ENCODE results near the gene CH25H.

DNA sequence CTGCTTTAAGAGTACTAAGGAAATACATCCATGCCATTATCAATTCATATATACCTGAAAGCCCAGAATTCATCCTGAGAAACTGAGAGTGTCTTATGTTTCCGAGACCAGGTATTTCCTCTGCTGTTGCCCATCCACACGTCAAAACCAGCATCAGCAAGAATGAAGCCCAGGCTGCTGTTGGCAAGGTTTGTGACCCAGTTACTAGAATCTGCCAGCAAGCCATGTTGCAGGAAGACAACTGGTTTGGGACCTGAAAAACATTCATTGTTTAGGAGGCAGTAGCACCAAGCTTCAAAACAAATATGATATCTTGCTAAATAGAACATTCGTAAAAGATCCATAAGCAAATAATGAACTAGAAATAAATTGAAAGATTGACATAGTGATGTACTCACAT lies 21.0 kb upstream of the CH25H start:
- TF ChIP-seq EZH2 (IDR thresholded peaks at IDR 0.05; ENCODE audit: insufficient read depth, poor library complexity, severe bottlenecking) (no peak), EZH2phosphoT487 (IDR thresholded peaks at IDR 0.05; ENCODE audit: insufficient read depth, low read depth) (no peak)

Measured in GM23248 (cell line).